ENCODE data around the gene FOXL3.

GRCh38 chr7:293681-294439 lies 3.9 kb downstream of the FOXL3 start:
- TF ChIP-seq ATF3 (IDR thresholded peaks at IDR 0.05) (no peak), CBX3 (IDR thresholded peaks at IDR 0.05; ENCODE audit: low read depth) (no peak), CTCF (IDR thresholded peaks at IDR 0.05 in 2 of 3, conservative IDR thresholded peaks at IDR 0.05 in 1 of 3; ENCODE audit: borderline replicate concordance in 1 of 3, insufficient read depth in 1 of 3, low read depth in 2 of 3, low read length in 2 of 3) (no peak), EZH2 (IDR thresholded peaks at IDR 0.05) (no peak), POLR2A (IDR thresholded peaks at IDR 0.05; ENCODE audit: borderline replicate concordance, extremely low read depth, insufficient read depth, insufficient read length) (no peak), CEBPB (IDR thresholded peaks at IDR 0.05; ENCODE audit: low read depth) (no peak), POLR2AphosphoS5 (IDR thresholded peaks at IDR 0.05; ENCODE audit: low read depth, low read length) (no peak), EGR1 (IDR thresholded peaks at IDR 0.05; ENCODE audit: low read depth) (no peak), JUND (IDR thresholded peaks at IDR 0.05) (no peak), SP1 (IDR thresholded peaks at IDR 0.05; ENCODE audit: low read depth) (no peak), EZH2phosphoT487 (IDR thresholded peaks at IDR 0.05; ENCODE audit: borderline replicate concordance) (no peak), SRF (IDR thresholded peaks at IDR 0.05; ENCODE audit: low read depth) (no peak)
- TF ChIP-seq, protein P1, sequence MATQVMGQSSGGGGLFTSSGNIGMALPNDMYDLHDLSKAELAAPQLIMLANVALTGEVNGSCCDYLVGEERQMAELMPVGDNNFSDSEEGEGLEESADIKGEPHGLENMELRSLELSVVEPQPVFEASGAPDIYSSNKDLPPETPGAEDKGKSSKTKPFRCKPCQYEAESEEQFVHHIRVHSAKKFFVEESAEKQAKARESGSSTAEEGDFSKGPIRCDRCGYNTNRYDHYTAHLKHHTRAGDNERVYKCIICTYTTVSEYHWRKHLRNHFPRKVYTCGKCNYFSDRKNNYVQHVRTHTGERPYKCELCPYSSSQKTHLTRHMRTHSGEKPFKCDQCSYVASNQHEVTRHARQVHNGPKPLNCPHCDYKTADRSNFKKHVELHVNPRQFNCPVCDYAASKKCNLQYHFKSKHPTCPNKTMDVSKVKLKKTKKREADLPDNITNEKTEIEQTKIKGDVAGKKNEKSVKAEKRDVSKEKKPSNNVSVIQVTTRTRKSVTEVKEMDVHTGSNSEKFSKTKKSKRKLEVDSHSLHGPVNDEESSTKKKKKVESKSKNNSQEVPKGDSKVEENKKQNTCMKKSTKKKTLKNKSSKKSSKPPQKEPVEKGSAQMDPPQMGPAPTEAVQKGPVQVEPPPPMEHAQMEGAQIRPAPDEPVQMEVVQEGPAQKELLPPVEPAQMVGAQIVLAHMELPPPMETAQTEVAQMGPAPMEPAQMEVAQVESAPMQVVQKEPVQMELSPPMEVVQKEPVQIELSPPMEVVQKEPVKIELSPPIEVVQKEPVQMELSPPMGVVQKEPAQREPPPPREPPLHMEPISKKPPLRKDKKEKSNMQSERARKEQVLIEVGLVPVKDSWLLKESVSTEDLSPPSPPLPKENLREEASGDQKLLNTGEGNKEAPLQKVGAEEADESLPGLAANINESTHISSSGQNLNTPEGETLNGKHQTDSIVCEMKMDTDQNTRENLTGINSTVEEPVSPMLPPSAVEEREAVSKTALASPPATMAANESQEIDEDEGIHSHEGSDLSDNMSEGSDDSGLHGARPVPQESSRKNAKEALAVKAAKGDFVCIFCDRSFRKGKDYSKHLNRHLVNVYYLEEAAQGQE (IDR thresholded peaks at IDR 0.05; ENCODE audit: low read depth): no peak
